Body of pancreas (tissue), 4 donors: ENCODE data around the gene CSF2.

Experiments
- POLR2A ChIP-seq, 3 donors: fragments of 450-650 bp; IDR thresholded peaks; one replicate each; pipeline ENCODE4 v1.6.1; 2016; ENCODE audit warnings: antibody characterized with exemption in 3 of 3, mild to moderate bottlenecking in 2 of 3
- TF ChIP-seq, protein P1 (sequence below), 7 experiments: fragments of 450-650 bp in 4 of 7; fragments of 200-600 bp in 3 of 7; sonication (generic) in 3 of 7; IDR thresholded peaks; one replicate each; pipeline ENCODE4 v1.5.1; 2016 to 2019; ENCODE audit warnings: antibody characterized with exemption in 7 of 7

DNA sequence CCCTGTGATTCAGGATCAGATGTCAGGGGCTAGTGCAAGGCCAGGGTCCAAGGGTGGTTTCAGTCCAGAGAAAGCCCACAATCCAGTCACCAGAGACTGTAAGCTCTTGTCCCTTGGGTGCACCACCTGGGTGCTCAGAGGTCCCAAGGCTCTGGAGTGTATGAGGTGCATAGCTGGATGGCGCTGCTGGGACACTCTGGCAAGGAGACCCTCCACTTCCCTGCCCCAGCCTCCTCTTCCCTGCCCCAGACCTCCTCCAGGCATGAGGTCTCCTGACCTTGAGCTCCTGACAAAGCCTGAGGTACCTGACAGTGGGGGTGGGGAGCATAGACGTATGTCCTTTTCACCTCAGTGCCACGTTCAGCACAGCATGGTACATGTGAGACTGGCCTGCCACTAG lies 7.0 kb downstream of the CSF2 start:
- TF ChIP-seq, protein P1, sequence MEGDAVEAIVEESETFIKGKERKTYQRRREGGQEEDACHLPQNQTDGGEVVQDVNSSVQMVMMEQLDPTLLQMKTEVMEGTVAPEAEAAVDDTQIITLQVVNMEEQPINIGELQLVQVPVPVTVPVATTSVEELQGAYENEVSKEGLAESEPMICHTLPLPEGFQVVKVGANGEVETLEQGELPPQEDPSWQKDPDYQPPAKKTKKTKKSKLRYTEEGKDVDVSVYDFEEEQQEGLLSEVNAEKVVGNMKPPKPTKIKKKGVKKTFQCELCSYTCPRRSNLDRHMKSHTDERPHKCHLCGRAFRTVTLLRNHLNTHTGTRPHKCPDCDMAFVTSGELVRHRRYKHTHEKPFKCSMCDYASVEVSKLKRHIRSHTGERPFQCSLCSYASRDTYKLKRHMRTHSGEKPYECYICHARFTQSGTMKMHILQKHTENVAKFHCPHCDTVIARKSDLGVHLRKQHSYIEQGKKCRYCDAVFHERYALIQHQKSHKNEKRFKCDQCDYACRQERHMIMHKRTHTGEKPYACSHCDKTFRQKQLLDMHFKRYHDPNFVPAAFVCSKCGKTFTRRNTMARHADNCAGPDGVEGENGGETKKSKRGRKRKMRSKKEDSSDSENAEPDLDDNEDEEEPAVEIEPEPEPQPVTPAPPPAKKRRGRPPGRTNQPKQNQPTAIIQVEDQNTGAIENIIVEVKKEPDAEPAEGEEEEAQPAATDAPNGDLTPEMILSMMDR (IDR thresholded peaks at IDR 0.05): no peak
- no peak for TF ChIP-seq POLR2A (IDR thresholded peaks at IDR 0.05)
